LNCAP (cell line): ENCODE measurements around the gene TM9SF4.

Experiments
- CTCF ChIP-seq: fragments of 450-650 bp; IDR thresholded peaks from 2 replicates; pipeline ENCODE4 v1.5.1; 2017; ENCODE audit warnings: mild to moderate bottlenecking

The TM9SF4 gene

GRCh38 chr20:32181606-32182005, 72.1 kb downstream of the TM9SF4 start:
- no peak for TF ChIP-seq CTCF

- no peak for TF ChIP-seq CTCF
Observed at GRCh38 chr20:32183947-32184635, 74.6 kb downstream of the TM9SF4 start.

GRCh38 chr20:32184961-32185603, 75.6 kb downstream of the TM9SF4 start:
- TF ChIP-seq CTCF, result no peak

GRCh38 chr20:32186506-32186905, 77.0 kb downstream of the TM9SF4 start:
- TF ChIP-seq CTCF, result no peak

GRCh38 chr20:32188376-32189122, 79.0 kb downstream of the TM9SF4 start:
- no peak for TF ChIP-seq CTCF

GRCh38 chr20:32189123-32189410, 79.6 kb downstream of the TM9SF4 start:
- no peak for TF ChIP-seq CTCF

GRCh38 chr20:32189691-32190615, 80.4 kb downstream of the TM9SF4 start:
- no peak for TF ChIP-seq CTCF
